DLD1 (cell line): ENCODE results near the gene SH3GL1.

ENCODE experiments used
- in situ Hi-C: cut with HindIII; loops from 2 replicates; pipeline ENCODE4 v1.10.0; 2017; ENCODE audit warnings: low sequenced_read_pairs

The SH3GL1 gene

GRCh38 chr19:4376028-4376670 is 24.2 kb downstream of the SH3GL1 start:
- in situ Hi-C loops = no loop called here

DNA sequence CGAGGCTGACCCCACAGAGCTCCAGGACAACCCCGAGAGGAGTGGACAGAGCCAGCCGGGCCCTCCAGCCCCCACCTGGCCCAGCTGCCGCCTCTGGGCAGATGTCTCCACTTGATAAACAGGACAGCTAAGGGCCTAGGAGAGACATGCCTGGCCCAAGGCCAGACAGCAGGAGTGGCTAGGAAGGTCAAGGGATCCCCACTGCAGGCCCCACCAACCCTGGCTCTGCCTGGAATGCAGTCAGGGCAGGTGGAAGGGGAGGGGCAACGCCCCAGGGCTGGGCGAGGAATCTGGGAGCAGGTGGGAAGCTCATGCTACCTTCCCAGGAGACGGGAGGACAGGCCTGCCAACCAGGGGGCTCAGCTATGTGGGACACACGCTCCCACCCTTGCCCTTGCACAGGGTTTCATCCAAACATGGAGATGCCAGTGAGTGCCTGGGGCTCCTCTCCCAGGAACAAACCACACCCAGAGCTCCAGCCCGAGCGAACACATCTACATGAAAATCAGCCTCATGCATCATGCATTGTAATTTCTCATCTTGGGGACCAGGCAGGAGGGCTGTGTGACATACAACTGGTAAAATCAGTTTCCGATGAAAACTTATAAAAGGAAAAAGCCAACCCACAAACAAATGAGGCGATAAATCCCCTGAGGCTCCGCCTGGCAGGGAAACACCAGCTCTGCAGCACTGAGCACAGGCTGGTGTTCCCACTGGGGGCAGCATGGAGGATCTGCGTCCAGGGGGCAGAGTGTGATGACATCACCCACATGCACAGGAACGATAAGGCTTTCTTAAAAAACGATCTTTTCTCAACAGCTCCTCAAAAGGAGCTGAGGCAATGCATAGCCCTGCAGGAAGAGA is 25.0 kb downstream of the SH3GL1 start:
- in situ Hi-C loops = no loop called here

GRCh38 chr19:4374498-4375163 is 25.7 kb downstream of the SH3GL1 start:
- in situ Hi-C loops = no loop called here

DNA sequence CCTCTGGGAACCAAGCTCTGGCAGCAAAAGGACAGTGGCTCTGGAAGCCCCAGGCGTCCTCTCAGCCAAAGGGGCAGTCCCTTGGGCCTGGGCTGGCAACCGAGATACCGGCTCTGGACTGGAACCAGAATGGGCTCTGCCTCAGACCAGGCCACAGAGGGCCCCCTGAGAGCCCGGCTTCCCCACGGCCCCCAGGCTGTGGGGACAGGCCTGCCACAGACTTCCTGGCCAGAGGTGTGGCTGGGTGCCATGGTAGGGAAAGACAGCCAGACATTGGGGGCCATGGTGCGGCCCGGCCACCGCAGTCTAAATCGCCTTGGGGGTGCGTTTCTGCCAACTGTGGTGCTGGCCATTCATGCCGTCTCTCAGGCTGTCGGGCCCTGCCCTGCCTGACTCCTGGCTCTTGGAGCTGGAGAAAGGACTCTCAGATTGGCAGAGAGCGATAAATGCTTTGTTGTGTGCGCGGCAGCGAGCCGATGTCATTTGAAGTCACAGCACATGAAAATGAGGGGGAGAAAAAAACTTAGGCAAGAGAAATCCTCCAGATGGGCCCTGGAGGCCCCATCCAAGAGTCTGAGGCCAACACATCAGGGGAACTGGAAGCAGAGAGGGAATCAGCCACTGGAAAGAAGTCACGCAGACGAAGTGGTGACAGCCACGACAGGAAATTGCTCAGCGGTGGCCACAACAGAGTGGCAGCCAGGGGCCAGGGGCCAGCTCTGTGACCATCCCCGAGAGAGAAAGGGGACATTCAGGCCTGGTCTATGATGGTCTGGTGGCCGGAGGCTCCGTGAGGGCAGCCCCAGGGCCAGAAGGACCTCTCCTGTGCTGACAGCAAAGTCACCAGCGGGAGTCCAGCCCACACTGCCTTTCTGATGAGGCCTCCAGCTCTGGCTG is 26.5 kb downstream of the SH3GL1 start:
- in situ Hi-C loops = no loop called here

GRCh38 chr19:4373013-4373367 is 27.4 kb downstream of the SH3GL1 start:
- in situ Hi-C loops = no loop called here

DNA sequence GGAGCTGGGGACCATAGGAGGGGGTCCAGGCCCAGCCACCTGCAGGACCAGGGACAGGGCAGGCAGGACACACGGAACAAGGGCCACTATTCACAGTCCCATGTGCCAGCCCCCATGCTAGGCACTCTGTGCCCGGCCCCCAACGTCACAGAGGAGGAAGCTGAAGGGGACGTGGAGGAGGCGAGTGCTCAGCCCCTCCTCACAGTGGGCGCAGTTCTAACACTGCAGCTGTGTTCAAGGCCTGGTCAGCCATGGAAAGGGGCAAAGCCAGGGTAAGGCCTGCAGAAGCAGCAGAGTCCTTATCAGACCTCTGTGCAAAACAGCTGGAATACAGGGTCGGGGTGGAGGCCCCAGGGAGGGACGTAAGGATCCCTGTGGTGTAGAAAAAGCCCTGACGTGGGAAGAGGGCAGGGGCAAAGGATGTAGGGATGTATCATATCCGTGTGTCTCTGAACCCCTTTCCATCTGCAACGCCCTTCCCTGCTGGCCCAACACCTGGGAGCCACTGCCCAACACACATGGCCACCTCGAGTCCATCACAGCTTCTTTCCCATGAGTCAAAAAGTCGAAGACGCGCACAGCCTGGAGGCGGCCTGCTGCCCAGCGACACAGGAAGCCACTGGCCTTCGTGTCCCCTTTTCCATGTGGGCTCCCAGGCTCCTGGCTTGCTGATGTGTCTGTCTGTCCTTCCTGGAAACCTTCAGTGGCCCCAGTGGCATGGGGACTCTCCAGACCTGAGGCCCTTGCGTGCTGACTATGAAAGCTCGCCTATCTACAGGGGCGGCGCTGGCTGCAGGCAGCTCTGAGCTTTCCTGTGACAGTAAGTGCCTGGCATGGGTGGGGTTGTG is 28.0 kb downstream of the SH3GL1 start:
- in situ Hi-C loops = no loop called here

- in situ Hi-C loops = no loop called here
Measured at GRCh38 chr19:4371247-4372164, 28.8 kb downstream of the SH3GL1 start.

- in situ Hi-C loops = no loop called here
Measured at GRCh38 chr19:4370418-4371041, 29.8 kb downstream of the SH3GL1 start.

DNA sequence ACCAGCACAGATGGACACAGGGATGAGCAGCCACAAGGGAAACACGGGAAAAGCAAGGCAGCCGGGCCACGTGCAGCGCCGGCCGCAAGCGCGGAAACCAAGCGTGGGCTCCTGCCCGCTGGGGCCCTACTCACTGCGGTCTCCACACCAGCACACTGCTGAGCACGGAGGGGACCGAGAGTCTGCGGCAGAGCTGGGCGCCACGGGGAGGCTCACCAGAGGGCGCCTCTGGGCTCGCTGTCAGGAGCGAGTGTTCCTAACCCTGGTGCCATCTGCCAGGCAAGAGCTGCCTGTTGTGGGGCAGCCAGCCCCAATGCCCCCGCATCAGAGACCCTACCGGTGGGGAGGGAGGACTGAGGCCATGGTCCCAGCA is 30.5 kb downstream of the SH3GL1 start:
- in situ Hi-C loops = no loop called here

DNA sequence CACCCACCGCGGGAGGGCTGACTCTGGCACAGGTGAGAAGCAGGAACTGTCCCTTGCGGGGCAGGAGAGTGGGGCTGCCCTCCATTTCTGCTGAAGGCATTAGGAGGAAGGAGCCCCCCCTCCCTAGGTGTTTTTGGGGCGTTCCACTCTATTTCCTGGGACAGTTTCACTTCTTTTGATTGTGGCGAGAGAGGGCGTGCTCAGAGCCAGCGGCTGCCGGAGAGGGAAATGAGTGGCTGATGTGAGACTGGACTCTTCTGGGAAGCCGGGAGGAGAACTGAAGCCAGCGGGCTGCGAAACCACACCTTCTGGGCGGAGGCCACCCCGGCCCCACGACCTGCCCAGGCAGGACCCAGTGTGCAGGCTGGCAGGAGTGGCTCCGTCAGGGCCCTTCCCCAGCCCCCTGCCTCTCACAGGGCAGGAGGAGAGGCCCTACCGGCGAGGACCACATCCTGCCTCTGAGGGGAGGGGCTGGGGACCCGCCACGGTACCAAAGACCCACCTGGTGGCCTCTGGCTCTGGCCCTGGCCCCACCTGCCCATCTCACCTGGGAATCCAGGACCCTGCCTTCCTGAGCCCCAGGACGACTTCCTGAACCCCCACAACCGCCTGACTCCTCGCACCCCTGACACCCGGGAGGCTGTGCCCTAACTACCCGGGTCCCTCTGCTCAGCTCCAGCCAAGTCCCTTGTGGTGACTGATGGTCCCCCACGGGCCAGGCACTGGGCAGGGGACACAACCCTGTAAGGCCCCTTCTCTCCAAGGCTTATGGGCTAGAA is 31.0 kb downstream of the SH3GL1 start:
- in situ Hi-C loops = no loop called here

- in situ Hi-C loops = no loop called here
Measured at GRCh38 chr19:4368128-4368820, 32.1 kb downstream of the SH3GL1 start.

DNA sequence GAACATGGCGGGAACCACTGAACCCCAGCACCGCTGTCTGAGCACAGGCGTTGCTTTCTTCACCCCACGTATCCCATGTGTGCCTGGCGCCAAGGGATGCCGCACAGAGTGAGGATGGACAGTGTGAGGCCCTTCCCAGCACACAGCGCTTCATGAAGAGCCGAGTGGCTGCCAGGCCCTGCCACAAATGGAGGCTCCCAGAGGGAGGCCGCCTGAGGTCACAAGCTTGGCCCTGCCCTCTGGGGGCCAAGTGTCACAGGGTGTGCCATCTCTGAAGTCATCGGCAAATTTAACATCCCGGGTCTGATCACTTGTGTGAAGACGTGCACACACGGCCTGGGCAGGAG is 32.6 kb downstream of the SH3GL1 start:
- in situ Hi-C loops = no loop called here

DNA sequence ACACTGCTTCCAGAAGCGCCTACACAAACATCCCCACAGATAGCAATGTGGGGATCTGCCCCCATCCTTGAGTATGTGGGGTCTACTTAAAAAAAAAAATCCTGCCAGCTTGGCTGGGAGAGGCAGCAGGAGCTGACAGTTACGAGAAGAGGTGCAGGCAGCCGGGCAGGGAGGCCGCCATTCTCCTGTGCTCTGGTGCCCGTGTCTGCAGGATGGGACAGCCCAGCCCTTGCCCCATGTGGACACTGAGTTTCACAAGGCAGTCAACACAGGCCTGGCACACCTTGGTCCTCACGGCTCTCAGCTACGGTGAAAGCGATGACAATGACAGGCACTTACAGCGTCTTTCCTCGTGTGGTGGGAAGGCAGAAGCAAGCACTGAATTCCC is 33.0 kb downstream of the SH3GL1 start:
- in situ Hi-C loops = no loop called here

DNA sequence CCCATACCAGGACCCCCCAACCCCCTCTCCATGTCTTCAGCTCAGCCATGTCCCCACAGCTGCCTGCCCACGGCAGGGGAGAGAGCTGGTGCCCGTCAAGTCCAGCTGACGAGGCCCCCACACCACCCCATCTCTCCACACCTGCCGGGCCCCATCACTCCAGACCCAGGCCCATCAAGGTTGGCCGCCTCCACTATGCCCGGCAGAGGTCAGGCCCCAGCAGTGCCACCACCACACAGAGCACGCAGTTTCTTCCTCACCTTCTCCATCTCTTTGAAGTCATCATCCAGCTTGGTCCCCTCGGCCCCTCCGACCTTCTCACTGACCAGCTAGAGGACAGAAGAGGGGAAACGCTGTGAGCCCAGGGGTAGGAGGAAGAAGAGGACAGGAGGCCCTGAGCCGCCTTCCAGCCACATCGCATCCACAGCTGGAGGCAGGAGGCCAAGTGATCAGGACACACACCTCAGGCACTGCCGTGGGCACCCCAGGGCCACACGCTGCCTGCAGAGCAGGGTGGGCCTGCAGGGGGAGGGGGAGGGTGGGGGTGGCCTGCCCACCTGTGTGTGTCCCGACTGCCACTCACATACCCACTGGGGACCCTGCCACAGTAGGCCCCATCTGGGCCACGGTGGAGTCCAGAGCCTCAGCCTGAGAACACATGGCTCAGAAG is 33.5 kb downstream of the SH3GL1 start:
- in situ Hi-C loops = no loop called here

DNA sequence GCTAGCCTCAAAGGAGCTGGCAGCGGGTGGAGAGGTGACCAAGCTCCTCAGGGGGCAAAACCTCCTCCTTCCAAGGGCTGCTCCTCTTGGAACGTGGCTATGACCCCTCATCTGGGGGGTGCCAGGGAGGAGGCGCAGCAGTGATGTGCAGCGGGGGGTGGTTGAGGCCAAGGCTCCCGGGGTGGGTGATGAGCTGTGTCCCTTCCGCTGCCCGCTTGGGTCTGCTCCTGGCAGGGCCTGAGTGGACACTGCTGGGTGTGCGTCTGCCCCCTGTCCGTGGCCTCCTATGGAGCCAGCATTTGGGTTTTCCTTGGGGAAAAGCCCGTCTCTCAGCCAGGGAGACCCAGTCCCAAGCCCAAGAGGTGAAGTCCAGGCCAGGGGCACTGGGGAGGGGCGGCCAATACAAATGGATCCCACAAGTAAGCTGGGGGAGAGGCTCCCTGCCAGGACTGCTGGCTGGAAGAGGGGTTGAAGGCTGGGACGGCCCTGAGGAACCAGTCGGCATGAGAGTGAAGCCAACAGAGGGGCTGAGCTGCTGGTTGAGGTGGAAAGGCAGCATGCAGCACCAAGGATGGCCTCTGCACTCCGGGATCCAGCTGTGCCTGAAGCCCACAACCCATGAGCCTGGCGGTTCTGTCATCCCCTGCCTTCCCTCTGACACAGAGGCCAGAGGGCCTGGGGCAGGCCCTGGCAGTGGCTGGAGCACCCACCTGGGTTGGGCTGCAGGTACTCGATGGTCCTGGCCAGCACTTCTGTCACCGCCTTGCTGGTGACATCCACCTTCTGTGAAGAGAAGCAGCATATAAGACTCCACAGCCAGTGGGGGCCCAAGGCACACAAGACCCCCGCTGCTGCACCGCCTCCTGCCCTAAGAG is 34.3 kb downstream of the SH3GL1 start:
- in situ Hi-C loops = no loop called here

- in situ Hi-C loops = no loop called here
Measured at GRCh38 chr19:4365341-4365740, 35.0 kb downstream of the SH3GL1 start.
